Loucy (cell line): ENCODE measurements around the gene DCP1B.

ENCODE experiments used
- H2AFZ ChIP-seq: fragments of 200-600 bp; sonication (generic); 2 replicates; pipeline ENCODE4 v1.6.0; 2016; ENCODE audit warnings: antibody characterized with exemption, mild to moderate bottlenecking, low read length, moderate library complexity
- H3F3A ChIP-seq: fragments of 200-600 bp; 2 replicates; pipeline ENCODE4 v1.6.0; 2016; ENCODE audit warnings: antibody characterized with exemption, low read depth, mild to moderate bottlenecking
- H3K27me3 ChIP-seq: fragments of 200-600 bp; sonication (generic); 2 replicates; pipeline ENCODE4 v1.6.1; 2014; ENCODE audit warnings: low read length, mild to moderate bottlenecking; ENCODE audit not compliant: insufficient read depth, poor library complexity, severe bottlenecking
- H3K36me3 ChIP-seq: fragments of 200-600 bp; sonication (generic); 2 replicates; pipeline ENCODE4 v1.6.1; 2016; ENCODE audit warnings: low read length; ENCODE audit not compliant: insufficient read depth
- H3K4me1 ChIP-seq: fragments of 200-600 bp; sonication (generic); 2 replicates; pipeline ENCODE4 v1.5.1; 2014; ENCODE audit warnings: low read length, mild to moderate bottlenecking; ENCODE audit not compliant: insufficient read depth, poor library complexity, severe bottlenecking
- H3K4me2 ChIP-seq: fragments of 200-600 bp; sonication (generic); 2 replicates; pipeline ENCODE4 v1.6.0; 2014; ENCODE audit warnings: antibody characterized with exemption, low read length, low read depth, mild to moderate bottlenecking; ENCODE audit not compliant: poor library complexity, severe bottlenecking
- H3K4me3 ChIP-seq: fragments of 200-600 bp; sonication (generic); 2 replicates; pipeline ENCODE4 v1.5.1; 2014; ENCODE audit warnings: low read length, mild to moderate bottlenecking, mixed read lengths; ENCODE audit not compliant: poor library complexity, severe bottlenecking
- H3K79me2 ChIP-seq: fragments of 200-600 bp; sonication (generic); 2 replicates; pipeline ENCODE4 v1.6.1; 2014; ENCODE audit warnings: low read length; ENCODE audit not compliant: insufficient read depth
- H3K9ac ChIP-seq: fragments of 200-600 bp; sonication (generic); 2 replicates; pipeline ENCODE4 v1.6.0; 2014; ENCODE audit warnings: mild to moderate bottlenecking, low read depth, low read length, moderate library complexity; ENCODE audit not compliant: poor library complexity, severe bottlenecking
- H3K9me2 ChIP-seq: fragments of 200-600 bp; sonication (generic); replicated peaks from 2 replicates; pipeline ENCODE4 v1.6.1; 2016; ENCODE audit warnings: low read depth, low read length, mixed read lengths
- H3K9me3 ChIP-seq: fragments of 200-600 bp; sonication (generic); 2 replicates; pipeline ENCODE4 v1.6.1; 2014; ENCODE audit warnings: mild to moderate bottlenecking, antibody characterized with exemption, low read length, low read depth; ENCODE audit not compliant: insufficient read depth
- H4K20me1 ChIP-seq: fragments of 200-600 bp; sonication (generic); 2 replicates; pipeline ENCODE4 v1.6.0; 2014; ENCODE audit warnings: antibody characterized with exemption, low read length, mild to moderate bottlenecking; ENCODE audit not compliant: insufficient read depth, poor library complexity, severe bottlenecking
- CTCF ChIP-seq: fragments of 200-600 bp; sonication (generic); conservative IDR thresholded peaks from 2 replicates; pipeline ENCODE4 v1.5.1; 2014; ENCODE audit warnings: mild to moderate bottlenecking, antibody characterized with exemption, low read length
- EZH2phosphoT487 ChIP-seq: fragments of 200-600 bp; IDR thresholded peaks from 2 replicates; pipeline ENCODE4 v1.6.1; 2018; ENCODE audit warnings: antibody characterized with exemption, mild to moderate bottlenecking, moderate library complexity, borderline replicate concordance

DCP1B gene

GRCh38 chr12:1939801-1940607 lies 64.3 kb downstream of the DCP1B start:
- no peaks in the 10 kb centered on the region for H4K20me1 ChIP-seq
- peak overlapping the region; percentile 30 for H3K4me2 ChIP-seq
- H2AFZ ChIP-seq, result peak overlapping the region; percentile 69
- peaks cover 8% of the 10 kb centered on the region; the same call in 1 of the 2 replicates for H3K36me3 ChIP-seq
- no peaks in the 10 kb centered on the region for H3K9me2 ChIP-seq
- no peaks in the 10 kb centered on the region for H3F3A ChIP-seq
- peak overlapping the region; percentile 50 for H3K9ac ChIP-seq
- no peak overlapping the region for H3K4me3 ChIP-seq
- H3K9me3 ChIP-seq, result no peaks in the 10 kb centered on the region
- peaks cover 16% of the 10 kb centered on the region for H3K4me1 ChIP-seq
- no peaks in the 10 kb centered on the region for H3K27me3 ChIP-seq
- TF ChIP-seq EZH2phosphoT487, result no peak
- TF ChIP-seq CTCF, result peak; percentile 98
- H3K79me2 ChIP-seq, result no peaks in the 10 kb centered on the region

- Histone ChIP-seq H3K9me2 (no peaks in the 10 kb centered on the region), H3K4me3 (no peak overlapping the region), H3K9ac (peak overlapping the region; percentile 50), H3K4me2 (no peak overlapping the region), H3K36me3 (peaks cover 8% of the 10 kb centered on the region; the same call in 1 of the 2 replicates), H4K20me1 (no peaks in the 10 kb centered on the region), H3F3A (no peaks in the 10 kb centered on the region), H2AFZ (no peak overlapping the region), H3K27me3 (no peaks in the 10 kb centered on the region), H3K9me3 (no peaks in the 10 kb centered on the region), H3K4me1 (peaks cover 23% of the 10 kb centered on the region), H3K79me2 (no peaks in the 10 kb centered on the region)
- TF ChIP-seq EZH2phosphoT487, result no peak
- TF ChIP-seq CTCF, result no peak
These were observed 64.9 kb downstream of the DCP1B start for GRCh38 chr12:1939331-1939730.

GRCh38 chr12:1937481-1938224 lies 66.6 kb downstream of the DCP1B start:
- no peaks in the 10 kb centered on the region for H3K79me2 ChIP-seq
- H3K4me2 ChIP-seq, result no peak overlapping the region
- peaks cover 39% of the 10 kb centered on the region for H3K4me1 ChIP-seq
- no peak overlapping the region for H3K4me3 ChIP-seq
- no peaks in the 10 kb centered on the region for H3K9me2 ChIP-seq
- no peaks in the 10 kb centered on the region for H4K20me1 ChIP-seq
- no peaks in the 10 kb centered on the region for H3K27me3 ChIP-seq
- peaks cover 8% of the 10 kb centered on the region; the same call in 1 of the 2 replicates for H3K36me3 ChIP-seq
- no peaks in the 10 kb centered on the region for H3F3A ChIP-seq
- TF ChIP-seq CTCF, result no peak
- no peak for TF ChIP-seq EZH2phosphoT487
- no peaks in the 10 kb centered on the region for H3K9me3 ChIP-seq
- H3K9ac ChIP-seq, result no peak overlapping the region
- H2AFZ ChIP-seq, result no peak overlapping the region
